ENCODE data around the gene SIPA1L3.
A peak's percentile ranks its signal among the peaks of the same experiment; 100 is the strongest.
"Not testable (repeated sequence)": the region's sequence is repeated elsewhere in the genome, so short reads cannot be mapped to it uniquely, and the experiment has no call there.

Gene SIPA1L3

DNA sequence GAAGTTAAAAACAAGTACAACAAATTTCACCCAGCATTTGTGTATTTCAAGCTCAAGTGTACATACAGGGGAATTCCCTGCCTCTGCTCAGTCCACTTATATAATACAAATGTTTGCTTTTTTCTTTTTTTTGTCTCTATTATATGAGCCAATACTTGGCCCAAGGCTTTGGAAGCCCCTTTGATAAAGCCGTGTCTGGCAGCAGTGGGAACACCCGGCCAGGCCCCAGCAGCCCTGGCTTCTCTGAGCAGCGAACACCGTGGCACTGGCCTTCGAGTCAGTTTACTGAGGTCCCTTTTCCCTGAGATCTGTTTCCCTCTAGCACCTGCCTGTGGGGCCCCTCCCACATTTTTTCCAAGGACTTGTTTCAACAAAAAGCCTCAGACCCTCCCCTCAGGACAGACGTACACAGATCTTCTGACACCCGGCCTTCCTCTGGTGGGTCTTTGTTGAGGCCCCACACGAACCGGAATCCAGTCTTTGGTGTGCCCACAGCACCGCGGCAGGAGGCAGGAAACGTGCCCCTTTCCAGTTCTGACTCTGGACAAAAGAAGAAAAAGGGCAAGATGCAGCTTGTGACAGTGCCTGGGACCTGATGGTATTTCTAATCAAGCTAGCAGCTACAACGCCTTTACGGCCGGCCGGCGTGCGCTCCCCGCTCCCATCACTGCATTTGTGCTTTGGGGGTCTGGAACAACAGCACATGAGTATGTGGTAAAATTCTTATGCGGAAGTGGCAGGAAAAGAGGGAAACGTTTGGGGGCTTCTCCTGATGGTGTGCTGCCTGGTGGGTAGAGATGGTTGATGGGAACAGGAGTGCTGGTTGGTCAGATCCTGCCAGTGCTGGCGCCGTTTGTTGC, 13.8 kb downstream of the SIPA1L3 start:
- Histone ChIP-seq H3K9me3 (ENCODE audit: insufficient read depth, low read depth, low read length) (no peaks in the 10 kb centered on the region), H3K4me1 (ENCODE audit: insufficient read depth, low read length) (no peaks in the 10 kb centered on the region), H3K27ac (ENCODE audit: low read depth, low read length) (no peak overlapping the region), H3K4me3 (ENCODE audit: low read length) (no peak overlapping the region), H3K27me3 (ENCODE audit: insufficient read depth, low read length) (no peaks in the 10 kb centered on the region), H3K36me3 (ENCODE audit: insufficient read depth, low read length) (peaks cover 7% of the 10 kb centered on the region), H3K9ac (ENCODE audit: low read depth, low read length) (no peak overlapping the region)
- WGBS, result 92% methylated on average over 23 of the region's 23 CpGs

DNA sequence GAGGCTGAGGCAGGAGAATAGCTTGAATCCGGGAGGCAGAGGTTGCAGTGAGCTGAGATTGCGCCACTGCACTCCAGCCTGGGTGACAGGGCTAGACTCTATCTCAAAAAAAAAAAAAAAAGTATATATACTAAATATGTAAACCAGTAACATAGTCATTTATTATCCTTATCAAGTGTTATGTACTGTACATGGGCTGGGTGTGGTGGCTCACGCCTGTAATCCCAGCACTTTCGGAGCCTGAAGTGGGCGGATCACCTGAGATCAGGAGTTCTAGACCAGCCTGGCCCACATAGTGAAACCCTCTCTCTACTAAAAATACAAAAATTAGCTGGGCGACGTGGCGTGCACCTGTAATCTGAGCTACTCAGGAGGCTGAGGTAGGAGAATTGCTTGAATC, 17.6 kb downstream of the SIPA1L3 start:
- H3K27me3 ChIP-seq (ENCODE audit: insufficient read depth, low read length); H3K27ac ChIP-seq (ENCODE audit: low read depth, low read length); H3K9ac ChIP-seq (ENCODE audit: low read depth, low read length); H3K4me3 ChIP-seq (ENCODE audit: low read length); H3K9me3 ChIP-seq (ENCODE audit: insufficient read depth, low read depth, low read length); H3K36me3 ChIP-seq (ENCODE audit: insufficient read depth, low read length): not testable (repeated sequence)
- WGBS, result 95% methylated on average over 8 of the region's 8 CpGs
- H3K4me1 ChIP-seq (ENCODE audit: insufficient read depth, low read length), result peaks cover 16% of the 10 kb centered on the region

GRCh38 chr19:37925212-37925611, 18.2 kb downstream of the SIPA1L3 start:
- no peak overlapping the region for H3K27ac ChIP-seq (ENCODE audit: low read depth, low read length)
- 96% methylated on average over 3 of the region's 3 CpGs for WGBS
- peaks cover 18% of the 10 kb centered on the region for H3K4me1 ChIP-seq (ENCODE audit: insufficient read depth, low read length)
- no peaks in the 10 kb centered on the region for H3K36me3 ChIP-seq (ENCODE audit: insufficient read depth, low read length)
- H3K9me3 ChIP-seq (ENCODE audit: insufficient read depth, low read depth, low read length), result no peaks in the 10 kb centered on the region
- H3K4me3 ChIP-seq (ENCODE audit: low read length), result no peak overlapping the region
- H3K9ac ChIP-seq (ENCODE audit: low read depth, low read length), result no peak overlapping the region
- no peaks in the 10 kb centered on the region for H3K27me3 ChIP-seq (ENCODE audit: insufficient read depth, low read length)

GRCh38 chr19:37926255-37926654, 19.2 kb downstream of the SIPA1L3 start:
- Histone ChIP-seq H3K9ac (ENCODE audit: low read depth, low read length) (no peak overlapping the region), H3K27me3 (ENCODE audit: insufficient read depth, low read length) (no peaks in the 10 kb centered on the region), H3K36me3 (ENCODE audit: insufficient read depth, low read length) (no peaks in the 10 kb centered on the region), H3K9me3 (ENCODE audit: insufficient read depth, low read depth, low read length) (no peaks in the 10 kb centered on the region), H3K27ac (ENCODE audit: low read depth, low read length) (no peak overlapping the region), H3K4me1 (ENCODE audit: insufficient read depth, low read length) (peaks cover 18% of the 10 kb centered on the region), H3K4me3 (ENCODE audit: low read length) (no peak overlapping the region)
- 93% methylated on average over 10 of the region's 10 CpGs for WGBS

DNA sequence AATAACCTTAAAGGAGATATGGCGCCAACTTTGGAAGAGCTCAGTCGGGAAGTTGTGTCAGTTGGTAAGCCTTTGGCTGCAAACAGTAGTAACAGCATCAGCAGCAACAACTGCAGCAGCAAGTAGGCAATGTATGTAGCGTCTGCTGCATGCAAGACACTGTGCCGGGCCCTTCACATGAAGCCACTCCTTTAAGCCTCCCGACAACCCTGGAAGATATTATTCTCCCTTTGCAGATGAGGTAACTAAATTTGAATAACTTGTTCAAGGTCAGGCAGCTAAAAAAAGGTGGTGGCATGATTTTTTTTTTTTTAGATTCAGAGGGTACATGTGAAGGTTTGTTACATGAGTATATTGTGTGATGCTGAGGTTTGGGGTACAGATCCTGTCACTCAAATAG, 19.7 kb downstream of the SIPA1L3 start:
- Histone ChIP-seq H3K27ac (ENCODE audit: low read depth, low read length) (no peak overlapping the region), H3K9ac (ENCODE audit: low read depth, low read length) (no peak overlapping the region), H3K36me3 (ENCODE audit: insufficient read depth, low read length) (no peaks in the 10 kb centered on the region), H3K4me1 (ENCODE audit: insufficient read depth, low read length) (peaks cover 20% of the 10 kb centered on the region), H3K4me3 (ENCODE audit: low read length) (no peak overlapping the region), H3K9me3 (ENCODE audit: insufficient read depth, low read depth, low read length) (no peaks in the 10 kb centered on the region), H3K27me3 (ENCODE audit: insufficient read depth, low read length) (no peaks in the 10 kb centered on the region)
- WGBS, result 93% methylated on average over 5 of the region's 5 CpGs

GRCh38 chr19:37928527-37929286, 21.7 kb downstream of the SIPA1L3 start:
- H3K36me3 ChIP-seq (ENCODE audit: insufficient read depth, low read length), result no peaks in the 10 kb centered on the region
- H3K27ac ChIP-seq (ENCODE audit: low read depth, low read length), result peak overlapping the region; percentile 16
- H3K9ac ChIP-seq (ENCODE audit: low read depth, low read length), result no peak overlapping the region
- H3K27me3 ChIP-seq (ENCODE audit: insufficient read depth, low read length), result no peaks in the 10 kb centered on the region
- H3K4me1 ChIP-seq (ENCODE audit: insufficient read depth, low read length), result peaks cover 34% of the 10 kb centered on the region
- WGBS, result 63% methylated on average over 5 of the region's 5 CpGs
- no peaks in the 10 kb centered on the region for H3K9me3 ChIP-seq (ENCODE audit: insufficient read depth, low read depth, low read length)
- no peak overlapping the region for H3K4me3 ChIP-seq (ENCODE audit: low read length)

DNA sequence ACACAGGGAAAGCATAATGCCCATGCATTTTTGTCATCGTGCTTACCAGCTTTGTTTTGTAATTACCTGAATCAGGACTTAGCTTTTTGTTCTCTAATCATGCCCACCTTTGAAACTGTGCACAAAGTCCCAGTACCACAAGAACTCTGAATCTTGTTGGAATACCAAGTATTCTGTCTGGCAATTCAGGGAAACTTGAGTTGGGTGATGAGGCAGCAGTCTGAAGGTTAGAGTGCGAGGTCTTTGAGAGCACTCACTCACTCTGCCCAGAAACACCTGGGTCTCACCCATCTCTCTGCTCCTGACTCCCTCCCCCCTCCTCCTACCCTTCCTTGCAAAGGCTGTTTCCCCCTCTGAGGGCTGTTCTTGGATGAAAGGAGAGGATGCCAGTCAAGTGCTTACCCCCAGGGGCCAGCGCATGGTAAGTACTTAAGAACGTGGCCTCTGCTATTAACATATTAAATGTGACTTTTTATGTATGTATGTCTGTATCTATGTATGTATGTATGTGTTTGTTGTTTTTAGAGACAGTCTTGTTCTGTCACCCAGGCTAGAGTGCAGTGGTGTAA, 22.4 kb downstream of the SIPA1L3 start:
- H3K4me1 ChIP-seq (ENCODE audit: insufficient read depth, low read length), result peaks cover 34% of the 10 kb centered on the region
- 0 out of 2 replicates have a peak overlapping the region, but pooled peaks have one; percentile 3 for H3K4me3 ChIP-seq (ENCODE audit: low read length)
- H3K9ac ChIP-seq (ENCODE audit: low read depth, low read length), result no peak overlapping the region
- WGBS, result 36% methylated on average over 4 of the region's 4 CpGs
- H3K36me3 ChIP-seq (ENCODE audit: insufficient read depth, low read length), result no peaks in the 10 kb centered on the region
- H3K27me3 ChIP-seq (ENCODE audit: insufficient read depth, low read length), result no peaks in the 10 kb centered on the region
- no peaks in the 10 kb centered on the region for H3K9me3 ChIP-seq (ENCODE audit: insufficient read depth, low read depth, low read length)
- no peak overlapping the region for H3K27ac ChIP-seq (ENCODE audit: low read depth, low read length)

GRCh38 chr19:37930416-37930815, 23.4 kb downstream of the SIPA1L3 start:
- Histone ChIP-seq H3K9ac (ENCODE audit: low read depth, low read length) (no peak overlapping the region), H3K27ac (ENCODE audit: low read depth, low read length) (no peak overlapping the region), H3K36me3 (ENCODE audit: insufficient read depth, low read length) (peaks cover 2% of the 10 kb centered on the region; the same call in 1 of the 2 replicates), H3K9me3 (ENCODE audit: insufficient read depth, low read depth, low read length) (peaks cover 9% of the 10 kb centered on the region), H3K27me3 (ENCODE audit: insufficient read depth, low read length) (no peaks in the 10 kb centered on the region), H3K4me3 (ENCODE audit: low read length) (no peak overlapping the region), H3K4me1 (ENCODE audit: insufficient read depth, low read length) (peaks cover 34% of the 10 kb centered on the region)
- 82% methylated on average over 2 of the region's 5 CpGs for WGBS

- H3K9me3 ChIP-seq (ENCODE audit: insufficient read depth, low read depth, low read length), result peaks cover 19% of the 10 kb centered on the region
- H3K4me1 ChIP-seq (ENCODE audit: insufficient read depth, low read length), result peaks cover 34% of the 10 kb centered on the region
- no peaks in the 10 kb centered on the region for H3K27me3 ChIP-seq (ENCODE audit: insufficient read depth, low read length)
- H3K36me3 ChIP-seq (ENCODE audit: insufficient read depth, low read length), result peaks cover 10% of the 10 kb centered on the region; the same call in 1 of the 2 replicates
- H3K27ac ChIP-seq (ENCODE audit: low read depth, low read length), result peak overlapping the region; percentile 91
- H3K9ac ChIP-seq (ENCODE audit: low read depth, low read length), result peak overlapping the region; percentile 73
- peak overlapping the region; percentile 31 for H3K4me3 ChIP-seq (ENCODE audit: low read length)
- 12% methylated on average over 30 of the region's 30 CpGs for WGBS
Measured at GRCh38 chr19:37931881-37932655, 25.1 kb downstream of the SIPA1L3 start.

GRCh38 chr19:37932985-37933936, 26.3 kb downstream of the SIPA1L3 start:
- 66% methylated on average over 12 of the region's 12 CpGs for WGBS
- Histone ChIP-seq H3K9ac (ENCODE audit: low read depth, low read length) (no peak overlapping the region), H3K4me1 (ENCODE audit: insufficient read depth, low read length) (peaks cover 30% of the 10 kb centered on the region)

More at GRCh38 chr19:37932985-37933936, 26.3 kb downstream of the SIPA1L3 start:
- H3K27me3 ChIP-seq (ENCODE audit: insufficient read depth, low read length), result no peaks in the 10 kb centered on the region
- peak overlapping the region; percentile 91 for H3K27ac ChIP-seq (ENCODE audit: low read depth, low read length)
- peaks cover 13% of the 10 kb centered on the region; the same call in 1 of the 2 replicates for H3K36me3 ChIP-seq (ENCODE audit: insufficient read depth, low read length)
- H3K9me3 ChIP-seq (ENCODE audit: insufficient read depth, low read depth, low read length), result peaks cover 19% of the 10 kb centered on the region
- peak overlapping the region; percentile 31; the same call in 1 of the 2 replicates for H3K4me3 ChIP-seq (ENCODE audit: low read length)

Measured in HUES64 (cell line).